PC-3 (cell line): ENCODE data around the gene FRMPD1. TPM values are rescaled to one million over a fixed set of nuclear protein-coding genes. Genes with fewer than 3 reads are reported as not detected.

Experiments
- ATAC-seq: fragments of 200-7000 bp; cut with Tn5 transposase; 2 replicates; pipeline ENCODE4 v1.9.1; 2020; ENCODE audit warnings: mild to moderate bottlenecking, moderate library complexity
- BruUV-seq: library from RNA; stranded (reverse); fragments of 400-500 nt; replicated peaks from 2 replicates; lab custom pipeline; 2021; lab: Mats Ljungman, UMichigan
- CTCF ChIA-PET: fragments of 300-600 bp; sonication (Branson Sonifier 250); formaldehyde crosslinking; loops from one replicate; lab custom pipeline; 2022; ENCODE audit warnings: antibody characterized with exemption; lab: Charles Lee
- POLR2A ChIA-PET: fragments of 300-600 bp; sonication (Branson Sonifier 250); formaldehyde crosslinking; loops from one replicate; lab custom pipeline; 2022; ENCODE audit warnings: antibody characterized with exemption; ENCODE audit not compliant: unreplicated experiment; lab: Charles Lee
- DNase-seq: peaks from one replicate; pipeline ENCODE4 v3.0.0-alpha.2; 2015
- H2AFZ ChIP-seq: fragments of 300-600 bp; sonication (generic); 2 replicates; pipeline ENCODE4 v1.6.0; 2016; ENCODE audit warnings: antibody characterized with exemption, low read length
- H3F3A ChIP-seq: fragments of 300-600 bp; sonication (generic); one replicate; pipeline ENCODE4 v1.6.0; 2017; ENCODE audit warnings: antibody characterized with exemption, low read length, control low read depth, mild to moderate bottlenecking; ENCODE audit not compliant: unreplicated experiment
- H3K27ac ChIP-seq: fragments of 300-600 bp; sonication (generic); 2 replicates; pipeline ENCODE4 v1.5.1; 2016; ENCODE audit warnings: mild to moderate bottlenecking, low read length
- H3K27me3 ChIP-seq: fragments of 300-600 bp; sonication (generic); 2 replicates; pipeline ENCODE4 v1.6.1; 2016; ENCODE audit warnings: low read length, mixed read lengths
- H3K36me3 ChIP-seq: fragments of 300-600 bp; sonication (generic); 2 replicates; pipeline ENCODE4 v1.6.1; 2016; ENCODE audit warnings: low read depth, mixed run types, low read length, mixed read lengths
- H3K4me1 ChIP-seq: fragments of 300-600 bp; sonication (generic); 2 replicates; pipeline ENCODE4 v1.5.1; 2016; ENCODE audit warnings: low read length; ENCODE audit not compliant: insufficient read depth
- H3K4me2 ChIP-seq: fragments of 300-600 bp; sonication (generic); 2 replicates; pipeline ENCODE4 v1.6.0; 2016; ENCODE audit warnings: low read length
- H3K4me3 ChIP-seq: fragments of 300-600 bp; sonication (generic); 2 replicates; pipeline ENCODE4 v1.5.1; 2016; ENCODE audit warnings: mild to moderate bottlenecking, low read length, mixed read lengths
- H3K79me2 ChIP-seq: fragments of 300-600 bp; sonication (generic); 2 replicates; pipeline ENCODE4 v1.6.1; 2017; ENCODE audit warnings: low read length, mixed read lengths
- H3K9ac ChIP-seq: fragments of 300-600 bp; sonication (generic); 2 replicates; pipeline ENCODE4 v1.6.0; 2016; ENCODE audit warnings: mild to moderate bottlenecking, low read length
- H3K9me2 ChIP-seq: fragments of 300-600 bp; sonication (generic); replicated peaks from 2 replicates; pipeline ENCODE4 v1.6.1; 2016; ENCODE audit warnings: mixed run types, low read length, mixed read lengths
- H3K9me3 ChIP-seq: fragments of 300-600 bp; sonication (generic); 2 replicates; pipeline ENCODE4 v1.6.1; 2016; ENCODE audit warnings: low read length, mixed read lengths
- H4K20me1 ChIP-seq: fragments of 300-600 bp; sonication (generic); 2 replicates; pipeline ENCODE4 v1.6.1; 2016; ENCODE audit warnings: low read length, mixed read lengths
- EZH2 ChIP-seq: fragments of 300-600 bp; sonication (generic); IDR thresholded peaks from one replicate; pipeline ENCODE4 v1.6.1; 2017; ENCODE audit warnings: antibody characterized with exemption, mild to moderate bottlenecking, low read length; ENCODE audit not compliant: unreplicated experiment
- EZH2phosphoT487 ChIP-seq: fragments of 300-600 bp; sonication (generic); IDR thresholded peaks from 2 replicates; pipeline ENCODE4 v1.6.1; 2018; ENCODE audit warnings: mild to moderate bottlenecking, antibody characterized with exemption, low read length, borderline replicate concordance
- intact Hi-C: fragments of 100-400 bp; cut with micrococcal nuclease; formaldehyde crosslinking; loops from 2 replicates; pipeline ENCODE4 v1.9.0; 2023
- total RNA-seq: library from RNA; depleted of rRNA; stranded (reverse); fragments of >200 nt; gene quantifications from 2 replicates; pipeline ENCODE4 v1.2.3, GENCODE V29; 2014
- TF ChIP-seq, protein P1 (sequence below): fragments of 300-600 bp; sonication (generic); conservative IDR thresholded peaks from 2 replicates; pipeline ENCODE4 v1.5.1; 2017; ENCODE audit warnings: antibody characterized with exemption, low read depth, mild to moderate bottlenecking, low read length

Gene FRMPD1
- total RNA-seq, 1 experiment from 2014 or later: not detected

DNA sequence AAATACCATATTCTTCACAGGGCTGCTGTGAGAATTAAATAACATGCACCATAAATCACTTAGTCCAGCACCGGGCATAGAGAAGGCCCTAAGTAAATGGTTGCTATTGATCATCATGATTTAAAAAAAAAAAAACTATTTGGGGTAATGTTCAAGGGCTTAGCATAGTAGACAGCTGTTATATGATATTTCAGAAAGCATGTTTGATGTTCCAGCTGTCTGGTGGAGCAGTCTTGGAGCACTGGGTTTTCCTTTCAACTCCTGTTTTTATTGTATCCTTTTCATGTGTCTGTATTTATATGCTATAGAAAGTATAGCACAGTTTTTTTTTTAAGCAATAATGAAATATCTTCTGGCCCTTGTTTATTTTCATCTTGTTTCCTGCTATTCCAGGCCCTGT, 30.4 kb upstream of the FRMPD1 start:
- Histone ChIP-seq H3K27ac (no peak overlapping the region), H4K20me1 (no peaks in the 10 kb centered on the region), H3K9me2 (no peaks in the 10 kb centered on the region), H3K27me3 (no peaks in the 10 kb centered on the region), H3K4me1 (peaks cover 5% of the 10 kb centered on the region; the same call in 1 of the 2 replicates), H2AFZ (no peak overlapping the region), H3K79me2 (no peaks in the 10 kb centered on the region), H3K4me2 (no peak overlapping the region), H3K9ac (no peak overlapping the region), H3K4me3 (no peak overlapping the region), H3F3A (no peaks in the 10 kb centered on the region), H3K9me3 (no peaks in the 10 kb centered on the region), H3K36me3 (no peaks in the 10 kb centered on the region)
- BruUV-seq: no TSS peak
- DNase-seq: no peak
- ChIA-PET POLR2A (no interaction called here), CTCF (no interaction called here)
- ATAC-seq: no peak
- TF ChIP-seq EZH2: no peak
- no peak for TF ChIP-seq EZH2phosphoT487
- TF ChIP-seq, protein P1, sequence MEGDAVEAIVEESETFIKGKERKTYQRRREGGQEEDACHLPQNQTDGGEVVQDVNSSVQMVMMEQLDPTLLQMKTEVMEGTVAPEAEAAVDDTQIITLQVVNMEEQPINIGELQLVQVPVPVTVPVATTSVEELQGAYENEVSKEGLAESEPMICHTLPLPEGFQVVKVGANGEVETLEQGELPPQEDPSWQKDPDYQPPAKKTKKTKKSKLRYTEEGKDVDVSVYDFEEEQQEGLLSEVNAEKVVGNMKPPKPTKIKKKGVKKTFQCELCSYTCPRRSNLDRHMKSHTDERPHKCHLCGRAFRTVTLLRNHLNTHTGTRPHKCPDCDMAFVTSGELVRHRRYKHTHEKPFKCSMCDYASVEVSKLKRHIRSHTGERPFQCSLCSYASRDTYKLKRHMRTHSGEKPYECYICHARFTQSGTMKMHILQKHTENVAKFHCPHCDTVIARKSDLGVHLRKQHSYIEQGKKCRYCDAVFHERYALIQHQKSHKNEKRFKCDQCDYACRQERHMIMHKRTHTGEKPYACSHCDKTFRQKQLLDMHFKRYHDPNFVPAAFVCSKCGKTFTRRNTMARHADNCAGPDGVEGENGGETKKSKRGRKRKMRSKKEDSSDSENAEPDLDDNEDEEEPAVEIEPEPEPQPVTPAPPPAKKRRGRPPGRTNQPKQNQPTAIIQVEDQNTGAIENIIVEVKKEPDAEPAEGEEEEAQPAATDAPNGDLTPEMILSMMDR: no peak
- intact Hi-C loops: no loop called here

DNA sequence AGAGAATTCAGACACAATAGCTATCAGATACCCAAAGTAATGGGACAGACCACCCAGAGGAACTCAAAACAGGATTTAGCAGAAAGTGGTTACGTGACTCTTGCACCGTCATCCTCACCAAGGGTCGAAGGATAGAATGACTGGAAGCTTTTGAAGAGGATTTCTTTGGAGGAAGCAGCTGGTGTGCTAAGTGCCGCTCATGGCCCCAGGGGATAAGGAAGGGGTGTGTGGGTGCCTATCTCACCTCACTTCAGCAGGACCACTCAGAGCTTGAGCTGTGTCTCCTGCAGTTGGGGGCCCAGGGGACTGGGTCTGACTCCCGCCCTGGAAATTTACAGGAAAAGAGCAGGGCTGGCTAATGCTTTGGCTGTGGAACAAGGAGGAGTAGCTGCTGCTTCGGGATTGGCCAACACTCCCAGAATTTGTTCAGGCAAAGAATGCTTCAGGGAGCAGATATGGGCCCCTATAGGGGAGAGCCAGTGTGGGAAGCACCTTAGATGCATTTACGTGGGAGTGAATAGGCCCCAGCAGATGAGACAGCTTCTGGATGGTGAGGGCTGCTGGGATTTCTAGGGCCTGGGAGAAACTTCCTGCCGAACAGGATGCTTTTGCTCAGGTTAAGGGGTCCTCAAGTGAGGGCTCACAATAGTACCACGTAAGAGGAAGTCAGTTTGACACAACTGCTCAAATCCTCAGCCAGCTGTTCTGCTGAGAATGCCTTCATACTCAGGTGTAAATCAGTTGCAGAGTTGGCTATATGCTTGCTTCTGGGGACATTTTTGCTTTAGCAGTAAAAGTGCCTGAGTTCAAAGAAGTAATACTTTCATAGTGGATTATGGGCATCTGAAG, 29.3 kb upstream of the FRMPD1 start:
- Histone ChIP-seq H3K9ac (no peak overlapping the region), H3K27me3 (no peaks in the 10 kb centered on the region), H4K20me1 (no peaks in the 10 kb centered on the region), H3K4me1 (peaks cover 5% of the 10 kb centered on the region; the same call in 1 of the 2 replicates), H2AFZ (no peak overlapping the region), H3K4me3 (no peak overlapping the region), H3K4me2 (no peak overlapping the region), H3K79me2 (no peaks in the 10 kb centered on the region), H3K36me3 (no peaks in the 10 kb centered on the region), H3K9me2 (no peaks in the 10 kb centered on the region), H3K9me3 (no peaks in the 10 kb centered on the region), H3F3A (no peaks in the 10 kb centered on the region), H3K27ac (no peak overlapping the region)
- POLR2A ChIA-PET: no interaction called here
- ATAC-seq (no peak), DNase-seq (no peak)
- CTCF ChIA-PET: no interaction called here
- TF ChIP-seq, protein P1: no peak
- no peak for TF ChIP-seq EZH2phosphoT487
- no peak for TF ChIP-seq EZH2
- intact Hi-C loops: no loop called here
- BruUV-seq: no TSS peak

DNA sequence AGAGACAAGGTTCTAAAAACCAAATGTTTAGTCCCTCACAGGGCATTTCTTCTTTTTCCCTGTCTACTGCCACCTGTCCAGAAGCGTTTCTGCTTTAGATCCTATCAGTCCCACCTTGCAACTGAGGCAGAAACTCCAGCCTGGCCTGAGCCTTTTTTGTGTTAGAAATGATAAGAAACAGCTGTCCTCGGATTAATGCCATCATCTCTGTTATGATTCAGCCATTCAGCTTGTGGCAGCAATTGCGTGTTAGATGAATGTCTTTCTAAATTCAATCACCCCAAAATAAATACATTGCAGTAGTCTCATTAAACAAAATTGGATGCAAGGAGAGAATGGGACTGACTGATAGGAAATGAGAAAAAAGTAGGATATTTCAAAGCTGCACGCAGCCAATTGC, 28.3 kb upstream of the FRMPD1 start:
- ChIA-PET CTCF (no interaction called here), POLR2A (no interaction called here)
- H3K79me2 ChIP-seq: no peaks in the 10 kb centered on the region
- no peaks in the 10 kb centered on the region for H3K9me2 ChIP-seq
- no TSS peak for BruUV-seq
- peaks cover 5% of the 10 kb centered on the region; the same call in 1 of the 2 replicates for H3K4me1 ChIP-seq
- DNase-seq (no peak), ATAC-seq (no peak)
- no peak overlapping the region for H3K9ac ChIP-seq
- H3K9me3 ChIP-seq: no peaks in the 10 kb centered on the region
- intact Hi-C loops: no loop called here
- H3K4me3 ChIP-seq: no peak overlapping the region
- no peak overlapping the region for H3K27ac ChIP-seq
- no peaks in the 10 kb centered on the region for H3K36me3 ChIP-seq
- H2AFZ ChIP-seq: no peak overlapping the region
- TF ChIP-seq EZH2: no peak
- TF ChIP-seq EZH2phosphoT487: no peak
- TF ChIP-seq, protein P1: no peak
- H3F3A ChIP-seq: no peaks in the 10 kb centered on the region
- H4K20me1 ChIP-seq: no peaks in the 10 kb centered on the region
- H3K4me2 ChIP-seq: no peak overlapping the region
- no peaks in the 10 kb centered on the region for H3K27me3 ChIP-seq
